NCI-H2171 treated with DMSO at 0.1 percent for 48 hours (cell line): ENCODE data around the gene FOXF1.

Experiments
- DNase-seq: peaks from one replicate; lab custom pipeline; 2025; lab: John Stamatoyannopoulos, UW

FOXF1 gene

GRCh38 chr16:86505185-86505898, 5.0 kb upstream of the FOXF1 start:
- DNase-seq: no peak

- no peak for DNase-seq
These were observed 4.1 kb upstream of the FOXF1 start for GRCh38 chr16:86505899-86506864.

- DNase-seq: no peak
These were observed 2.9 kb upstream of the FOXF1 start for GRCh38 chr16:86507173-86508027.

GRCh38 chr16:86508028-86508946, 2.0 kb upstream of the FOXF1 start:
- no peak for DNase-seq

GRCh38 chr16:86508947-86509758, 1.2 kb upstream of the FOXF1 start:
- no peak for DNase-seq

GRCh38 chr16:86509759-86510464, 415 bp upstream of the FOXF1 start:
- no peak for DNase-seq

GRCh38 chr16:86511317-86512161, 1.2 kb downstream of the FOXF1 start:
- DNase-seq: no peak

- DNase-seq: no peak
These were observed 2.1 kb downstream of the FOXF1 start for GRCh38 chr16:86512301-86512859.

- no peak for DNase-seq
These were observed 2.6 kb downstream of the FOXF1 start for GRCh38 chr16:86512860-86513470.

- DNase-seq: no peak
These were observed 3.3 kb downstream of the FOXF1 start for GRCh38 chr16:86513471-86514277.

GRCh38 chr16:86514481-86515376, 4.4 kb downstream of the FOXF1 start:
- no peak for DNase-seq

GRCh38 chr16:86515413-86515776, 5.1 kb downstream of the FOXF1 start:
- no peak for DNase-seq

- no peak for DNase-seq
These were observed 5.7 kb downstream of the FOXF1 start for GRCh38 chr16:86515777-86516622.

- no peak for DNase-seq
These were observed 6.3 kb downstream of the FOXF1 start for GRCh38 chr16:86516623-86517003.

- no peak for DNase-seq
These were observed 6.7 kb downstream of the FOXF1 start for GRCh38 chr16:86517033-86517432.
